Right lobe of liver (tissue), 6 donors: ENCODE data around the gene CEP128. TPM values are rescaled to one million over a fixed set of nuclear protein-coding genes. Genes with fewer than 3 reads are reported as not detected.

Source experiments
- ATAC-seq, 4 donors: fragments of 200-7000 bp; cut with Tn5 transposase; one replicate each; pipeline ENCODE4 v1.9.1; 2020; ENCODE audit warnings: mild to moderate bottlenecking in 4 of 4, moderate library complexity in 4 of 4
- DNase-seq, 3 donors: peaks; one replicate each; pipeline ENCODE4 v3.0.0-alpha.2; 2020
- H3K27ac ChIP-seq, 3 donors: fragments of 200-600 bp; one replicate each; pipeline ENCODE4 v1.8.0; 2022
- H3K27me3 ChIP-seq, 2 donors: fragments of 200-600 bp; one replicate each; pipeline ENCODE4 v1.8.0; 2022
- H3K36me3 ChIP-seq, 4 donors: fragments of 200-600 bp; sonication (generic) in 1 of 4; one replicate each; pipeline versions ENCODE4 v1.5.1 to v1.8.0; 2017 to 2022; ENCODE audit warnings: control low read depth in 1 of 4
- H3K4me1 ChIP-seq, 4 donors: fragments of 200-600 bp; sonication (generic) in 1 of 4; one replicate each; pipeline versions ENCODE4 v1.5.1 to v1.8.0; 2017 to 2022; ENCODE audit warnings: control low read depth in 1 of 4
- H3K4me3 ChIP-seq, 3 donors: fragments of 200-600 bp; one replicate each; pipeline ENCODE4 v1.8.0; 2022
- H3K9me3 ChIP-seq, 4 donors: fragments of 200-600 bp; sonication (generic) in 1 of 4; one replicate each; pipeline versions ENCODE4 v1.5.1 to v1.8.0; 2017 to 2022; ENCODE audit warnings: control low read depth in 1 of 4
- POLR2A ChIP-seq: fragments of 450-650 bp; IDR thresholded peaks from one replicate; pipeline ENCODE4 v1.6.1; 2017; ENCODE audit warnings: antibody characterized with exemption, mild to moderate bottlenecking
- WGBS: methylation state at CpG from one replicate; pipeline ENCODE4 v1.1.6; 2018; ENCODE audit warnings: low coverage, low lambda C conversion rate; ENCODE audit not compliant: insufficient coverage; ENCODE audit errors: missing lambda C conversion rate; 5-methylcytosine and 5-hydroxymethylcytosine counted together
- intact Hi-C, 2 donors: fragments of 100-400 bp; cut with DNase I; formaldehyde crosslinking; loops; one replicate each; pipeline versions ENCODE4 v1.11.2 to v1.14.1; 2022
- total RNA-seq, 6 experiments: library from RNA; depleted of rRNA in 2 of 6; stranded (reverse); fragments of >200 nt in 2 of 6; fragmentation: NEBNext Ultra II Directional in 3 of 6; extraction: Animal tissue kit (Norgen Biotek cat#: 25700) in 3 of 6; gene quantifications; one replicate each; pipeline versions ENCODE4 v1.1.0 to v1.2.4, GENCODE V29; 2016 to 2023
- TF ChIP-seq, protein P1 (sequence below), 4 donors: fragments of 200-600 bp in 3 of 4; fragments of 450-650 bp in 1 of 4; IDR thresholded peaks; one replicate each; pipeline versions ENCODE4 v1.5.1 to v1.8.0; 2016 to 2022; ENCODE audit warnings: antibody characterized with exemption in 4 of 4, mild to moderate bottlenecking in 2 of 4
- donor health status: DM: no; HTN: yes; CAD: no.
- donor health status: DM: no; HTN: no; CAD: no.
- donor health status: DM: no; HTN: no; CAD: no.
- donor health status: DM: no; HTN: yes; CAD: no.
- donor health status: DM: no; HTN: yes; CAD: no.

Gene CEP128
- total RNA-seq, 6 experiments from 2014 or later: 0.81 to 9.5 (median 1.7) TPM

DNA sequence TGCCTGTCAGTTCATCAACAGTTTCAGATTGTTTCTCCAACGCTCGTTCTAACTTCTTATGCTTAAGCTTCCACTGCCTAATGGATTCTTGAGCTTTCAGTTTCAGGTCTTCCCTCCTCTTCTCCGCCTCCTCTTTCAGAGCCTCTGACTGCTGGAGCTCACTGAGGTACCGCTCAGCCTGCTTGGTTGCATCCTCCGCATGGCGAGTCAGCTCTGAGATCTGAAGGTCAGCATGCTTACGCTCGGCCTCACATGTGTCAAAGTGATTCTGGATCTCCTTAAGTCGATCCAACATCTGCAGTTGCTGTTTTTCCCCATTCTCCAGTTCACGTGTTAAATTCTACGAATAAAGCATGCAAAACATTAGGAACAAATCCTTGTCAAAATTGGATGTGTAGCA is 148.8 kb downstream of the CEP128 start:
- WGBS: 92% methylated on average over 7 of the region's 11 CpGs
- Histone ChIP-seq H3K4me1 (no peaks in the 10 kb centered on the region), H3K36me3 (no peaks in the 10 kb centered on the region), H3K9me3 (no peaks in the 10 kb centered on the region), H3K4me3 (no peak overlapping the region), H3K27ac (no peak overlapping the region), H3K27me3 (no peaks in the 10 kb centered on the region)
- TF ChIP-seq, protein P1, sequence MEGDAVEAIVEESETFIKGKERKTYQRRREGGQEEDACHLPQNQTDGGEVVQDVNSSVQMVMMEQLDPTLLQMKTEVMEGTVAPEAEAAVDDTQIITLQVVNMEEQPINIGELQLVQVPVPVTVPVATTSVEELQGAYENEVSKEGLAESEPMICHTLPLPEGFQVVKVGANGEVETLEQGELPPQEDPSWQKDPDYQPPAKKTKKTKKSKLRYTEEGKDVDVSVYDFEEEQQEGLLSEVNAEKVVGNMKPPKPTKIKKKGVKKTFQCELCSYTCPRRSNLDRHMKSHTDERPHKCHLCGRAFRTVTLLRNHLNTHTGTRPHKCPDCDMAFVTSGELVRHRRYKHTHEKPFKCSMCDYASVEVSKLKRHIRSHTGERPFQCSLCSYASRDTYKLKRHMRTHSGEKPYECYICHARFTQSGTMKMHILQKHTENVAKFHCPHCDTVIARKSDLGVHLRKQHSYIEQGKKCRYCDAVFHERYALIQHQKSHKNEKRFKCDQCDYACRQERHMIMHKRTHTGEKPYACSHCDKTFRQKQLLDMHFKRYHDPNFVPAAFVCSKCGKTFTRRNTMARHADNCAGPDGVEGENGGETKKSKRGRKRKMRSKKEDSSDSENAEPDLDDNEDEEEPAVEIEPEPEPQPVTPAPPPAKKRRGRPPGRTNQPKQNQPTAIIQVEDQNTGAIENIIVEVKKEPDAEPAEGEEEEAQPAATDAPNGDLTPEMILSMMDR (IDR thresholded peaks at IDR 0.05): no peak
- no peak for TF ChIP-seq POLR2A
- DNase-seq (no peak), ATAC-seq (no peak)
- intact Hi-C loops: no loop called here

DNA sequence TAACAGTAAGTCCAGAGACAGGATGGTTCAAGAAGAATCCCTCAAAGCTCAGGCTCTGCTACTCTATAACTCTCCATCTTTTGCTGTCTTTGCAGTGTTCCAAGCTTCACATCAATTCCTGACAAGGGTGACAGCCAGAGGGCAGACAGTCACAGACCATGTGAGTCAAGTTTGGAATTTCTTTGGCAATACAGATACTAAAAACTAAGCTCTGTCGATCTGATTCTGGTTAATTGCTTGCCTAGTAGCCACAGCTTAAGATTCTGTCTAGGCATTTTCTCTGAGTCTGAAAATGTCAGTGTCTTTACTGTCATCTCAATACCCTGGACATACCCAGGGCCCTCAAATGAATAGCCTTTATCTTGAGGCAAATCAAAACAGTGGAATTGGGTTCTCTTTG is 153.7 kb downstream of the CEP128 start:
- TF ChIP-seq POLR2A: no peak
- TF ChIP-seq, protein P1 (IDR thresholded peaks at IDR 0.05): no peak
- Histone ChIP-seq H3K4me1 (no peaks in the 10 kb centered on the region), H3K27ac (no peak overlapping the region), H3K4me3 (no peak overlapping the region), H3K27me3 (no peaks in the 10 kb centered on the region), H3K9me3 (no peaks in the 10 kb centered on the region), H3K36me3 (no peaks in the 10 kb centered on the region)
- ATAC-seq (no peak), DNase-seq (no peak)
- 100% methylated on average over 1 of the region's 1 CpG for WGBS
- intact Hi-C loops: no loop called here

DNA sequence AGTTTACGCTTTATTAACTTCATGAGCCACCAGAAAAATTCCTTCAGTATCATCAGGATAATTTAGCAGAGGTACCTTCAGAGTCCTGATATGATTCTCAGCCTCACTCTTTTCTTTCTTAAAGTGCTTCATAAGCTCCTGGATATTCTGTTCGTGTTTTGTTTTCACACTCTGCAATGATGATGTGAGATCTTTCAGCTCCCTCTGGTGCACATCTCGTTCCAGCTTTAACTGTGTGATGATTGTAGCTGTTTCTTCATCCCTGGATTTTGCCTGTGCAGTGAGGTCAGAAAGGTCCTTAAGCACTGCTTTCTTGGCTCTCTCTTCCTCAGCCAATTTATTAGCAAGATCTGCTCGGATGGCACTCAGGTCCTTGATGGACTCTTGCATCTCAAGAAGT is 156.7 kb downstream of the CEP128 start:
- H3K4me3 ChIP-seq: no peak overlapping the region
- intact Hi-C loops: no loop called here
- no peaks in the 10 kb centered on the region for H3K4me1 ChIP-seq
- no peaks in the 10 kb centered on the region for H3K27me3 ChIP-seq
- DNase-seq (no peak), ATAC-seq (no peak)
- no peaks in the 10 kb centered on the region for H3K9me3 ChIP-seq
- TF ChIP-seq, protein P1 (IDR thresholded peaks at IDR 0.05): no peak
- no peak for TF ChIP-seq POLR2A
- WGBS: 93% methylated on average over 3 of the region's 4 CpGs
- no peak overlapping the region for H3K27ac ChIP-seq
- H3K36me3 ChIP-seq: no peaks in the 10 kb centered on the region

DNA sequence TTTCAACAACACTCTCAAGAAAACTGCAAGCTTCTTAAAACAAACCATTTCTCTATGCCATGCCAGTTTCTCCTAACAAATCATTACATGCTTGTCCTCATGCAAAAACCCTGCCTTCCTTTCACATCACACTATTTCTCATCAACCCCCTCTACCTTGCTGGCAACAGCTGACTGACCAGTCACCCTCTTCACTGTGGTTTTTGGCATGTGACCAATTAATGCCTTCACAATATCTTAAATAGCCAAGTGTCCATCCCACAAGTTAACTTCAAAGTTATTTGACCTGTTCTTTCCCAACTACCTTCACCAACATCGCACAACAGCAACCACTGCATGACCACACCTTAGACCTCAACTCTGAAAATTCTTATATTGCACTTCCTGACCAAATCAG is 159.6 kb downstream of the CEP128 start:
- DNase-seq (no peak), ATAC-seq (no peak)
- no peaks in the 10 kb centered on the region for H3K9me3 ChIP-seq
- intact Hi-C loops: no loop called here
- TF ChIP-seq, protein P1 (IDR thresholded peaks at IDR 0.05): no peak
- no peak for TF ChIP-seq POLR2A
- H3K36me3 ChIP-seq: no peaks in the 10 kb centered on the region
- H3K4me1 ChIP-seq: no peaks in the 10 kb centered on the region
- 100% methylated on average over 1 of the region's 1 CpG for WGBS
- H3K4me3 ChIP-seq: no peak overlapping the region
- no peaks in the 10 kb centered on the region for H3K27me3 ChIP-seq
- no peak overlapping the region for H3K27ac ChIP-seq

DNA sequence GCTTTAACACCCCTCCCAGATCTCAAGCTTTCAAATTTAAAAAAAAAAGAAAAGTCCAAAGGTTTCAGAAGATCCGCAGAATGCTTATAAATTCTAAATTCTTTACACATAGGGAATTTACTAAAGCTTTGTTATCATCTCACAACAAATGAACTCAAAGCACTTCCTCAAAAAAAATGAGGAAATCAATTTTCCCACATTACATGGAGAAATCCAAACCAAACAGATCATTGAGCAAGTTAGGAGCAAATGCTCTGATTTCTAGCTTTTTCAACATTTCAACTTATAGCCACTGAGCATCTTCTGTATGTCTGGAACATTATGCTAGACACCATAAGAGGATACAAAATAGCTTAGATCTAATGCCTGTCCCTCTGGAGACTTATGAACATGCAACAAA is 161.0 kb downstream of the CEP128 start:
- intact Hi-C loops: no loop called here
- no peaks in the 10 kb centered on the region for H3K27me3 ChIP-seq
- no peaks in the 10 kb centered on the region for H3K4me1 ChIP-seq
- H3K4me3 ChIP-seq: no peak overlapping the region
- no peaks in the 10 kb centered on the region for H3K36me3 ChIP-seq
- TF ChIP-seq, protein P1 (IDR thresholded peaks at IDR 0.05): no peak
- TF ChIP-seq POLR2A: no peak
- no peak overlapping the region for H3K27ac ChIP-seq
- H3K9me3 ChIP-seq: no peaks in the 10 kb centered on the region
- WGBS: 32% methylated on average over 1 of the region's 1 CpG
- no peak for DNase-seq
- no peak for ATAC-seq
